ENCODE data around the gene ME1. TPM values are rescaled to one million over a fixed set of nuclear protein-coding genes. Genes with fewer than 3 reads are reported as not detected.
"Not testable (repeated sequence)": the region's sequence is repeated elsewhere in the genome, so short reads cannot be mapped to it uniquely, and the experiment has no call there.

Gene ME1
- total RNA-seq, 2 donors from 2014 or later: 11.0 to 11.4 TPM

GRCh38 chr6:83270971-83271719 lies 159.7 kb downstream of the ME1 start:
- Histone ChIP-seq H3K9me3 (no peaks in the 10 kb centered on the region), H3K27ac (no peak overlapping the region), H3K4me3 (no peak overlapping the region), H3K36me3 (no peaks in the 10 kb centered on the region), H3K27me3 (no peaks in the 10 kb centered on the region), H3K9ac (ENCODE audit: low read depth in 2 of 2, low read length in 2 of 2) (no peak overlapping the region), H3K4me1 (no peaks in the 10 kb centered on the region)
- no peak for TF ChIP-seq CTCF (IDR thresholded peaks at IDR 0.05)
- intact Hi-C loops (cut with DNase I): no loop called here
- no peak for DNase-seq

GRCh38 chr6:83265384-83265783 lies 165.5 kb downstream of the ME1 start:
- intact Hi-C loops (cut with DNase I): no loop called here
- Histone ChIP-seq H3K27me3 (no peaks in the 10 kb centered on the region), H3K4me1 (no peaks in the 10 kb centered on the region), H3K27ac (no peak overlapping the region), H3K9me3 (no peaks in the 10 kb centered on the region), H3K4me3 (no peak overlapping the region), H3K9ac (ENCODE audit: low read depth in 2 of 2, low read length in 2 of 2) (no peak overlapping the region), H3K36me3 (no peaks in the 10 kb centered on the region)
- no peak for DNase-seq
- TF ChIP-seq CTCF (IDR thresholded peaks at IDR 0.05): no peak

GRCh38 chr6:83260577-83260976 lies 170.3 kb downstream of the ME1 start:
- Histone ChIP-seq H3K4me1 (no peaks in the 10 kb centered on the region), H3K9ac (ENCODE audit: low read depth in 2 of 2, low read length in 2 of 2) (no peak overlapping the region), H3K36me3 (no peaks in the 10 kb centered on the region), H3K27me3 (no peaks in the 10 kb centered on the region), H3K9me3 (no peaks in the 10 kb centered on the region), H3K27ac (no peak overlapping the region), H3K4me3 (no peak overlapping the region)
- TF ChIP-seq CTCF (IDR thresholded peaks at IDR 0.05): no peak
- intact Hi-C loops (cut with DNase I): no loop called here
- no peak for DNase-seq

- Histone ChIP-seq H3K36me3 (no peaks in the 10 kb centered on the region), H3K4me3 (no peak overlapping the region), H3K9me3 (no peaks in the 10 kb centered on the region), H3K4me1 (no peaks in the 10 kb centered on the region), H3K27ac (no peak overlapping the region), H3K27me3 (no peaks in the 10 kb centered on the region), H3K9ac (ENCODE audit: low read depth in 2 of 2, low read length in 2 of 2) (no peak overlapping the region)
- no peak for DNase-seq
- TF ChIP-seq CTCF (IDR thresholded peaks at IDR 0.05): no peak
- intact Hi-C loops (cut with DNase I): no loop called here
Observed at GRCh38 chr6:83258517-83258916, 172.3 kb downstream of the ME1 start.

- H3K4me1 ChIP-seq: no peaks in the 10 kb centered on the region
- H3K27ac ChIP-seq: no peak overlapping the region
Observed at GRCh38 chr6:83257791-83258190, 173.1 kb downstream of the ME1 start.

GRCh38 chr6:83256719-83257118 lies 174.1 kb downstream of the ME1 start:
- H3K4me3 ChIP-seq; H3K36me3 ChIP-seq; H3K4me1 ChIP-seq; H3K27ac ChIP-seq; H3K9ac ChIP-seq (ENCODE audit: low read depth in 2 of 2, low read length in 2 of 2); H3K9me3 ChIP-seq; H3K27me3 ChIP-seq; intact Hi-C loops (cut with DNase I); DNase-seq: not testable (repeated sequence)

More at GRCh38 chr6:83257791-83258190, 173.1 kb downstream of the ME1 start:
- intact Hi-C loops (cut with DNase I): no loop called here
- Histone ChIP-seq H3K9me3 (no peaks in the 10 kb centered on the region), H3K9ac (ENCODE audit: low read depth in 2 of 2, low read length in 2 of 2) (no peak overlapping the region), H3K27me3 (no peaks in the 10 kb centered on the region), H3K4me3 (no peak overlapping the region), H3K36me3 (no peaks in the 10 kb centered on the region)
- no peak for DNase-seq
- TF ChIP-seq CTCF (IDR thresholded peaks at IDR 0.05): no peak

All from colonic mucosa (tissue), 4 donors.